SK-N-SH treated with all-trans-retinoic acid at 6 μM for 48 hours (cell line): ENCODE measurements around the gene HOXB1.

Source experiments
- ARNTL ChIP-seq: fragments of 450-650 bp; formaldehyde crosslinking; IDR thresholded peaks from 2 replicates; pipeline ENCODE4 v1.5.0; 2020; ENCODE audit warnings: low read depth, mild to moderate bottlenecking, moderate library complexity, borderline replicate concordance
- BACH2 ChIP-seq: fragments of 250-450 bp; sonication (Bioruptor Pico); IDR thresholded peaks from 2 replicates; pipeline ENCODE4 v1.9.0; 2021; ENCODE audit warnings: mild to moderate bottlenecking, borderline replicate concordance
- CREB5 ChIP-seq: fragments of 250-450 bp; sonication (Bioruptor Pico); IDR thresholded peaks from 2 replicates; pipeline ENCODE4 v1.5.1; 2020; ENCODE audit warnings: low read depth, mild to moderate bottlenecking, moderate library complexity
- GLIS3 ChIP-seq: fragments of 250-450 bp; sonication (Bioruptor Pico); IDR thresholded peaks from 2 replicates; pipeline ENCODE4 v1.5.0; 2020; ENCODE audit warnings: mild to moderate bottlenecking, moderate library complexity
- OSR1 ChIP-seq: fragments of 250-450 bp; sonication (Bioruptor Pico); IDR thresholded peaks from 2 replicates; pipeline ENCODE4 v1.8.0; 2022; ENCODE audit warnings: moderate library complexity, mild to moderate bottlenecking, inconsistent platforms
- PATZ1 ChIP-seq: fragments of 250-450 bp; sonication (Bioruptor Pico); IDR thresholded peaks from 2 replicates; pipeline ENCODE4 v1.8.0; 2020; ENCODE audit warnings: mild to moderate bottlenecking, moderate library complexity, borderline replicate concordance
- RARB ChIP-seq: fragments of 250-450 bp; sonication (Bioruptor Pico); IDR thresholded peaks from 2 replicates; pipeline ENCODE4 v1.8.0; 2021; ENCODE audit warnings: mild to moderate bottlenecking, moderate library complexity
- SNAI2 ChIP-seq: fragments of 250-450 bp; sonication (Bioruptor Pico); IDR thresholded peaks from 2 replicates; pipeline ENCODE4 v1.5.0; 2020; ENCODE audit warnings: mild to moderate bottlenecking, moderate library complexity

- no peak for TF ChIP-seq OSR1
- no peak for TF ChIP-seq PATZ1 (CRISPR knock-in tag)
- no peak for TF ChIP-seq RARB (CRISPR knock-in tag)
- no peak for TF ChIP-seq CREB5 (CRISPR knock-in tag)
- TF ChIP-seq SNAI2 (CRISPR knock-in tag): no peak
- TF ChIP-seq BACH2 (CRISPR knock-in tag): no peak
- no peak for TF ChIP-seq GLIS3 (CRISPR knock-in tag)
- TF ChIP-seq ARNTL (CRISPR knock-in tag): no peak
Measured at GRCh38 chr17:48571826-48572417, 41.1 kb upstream of the HOXB1 start.
